NCI-H2081 (cell line): Measurements from ENCODE around the gene PKMYT1.
"Not testable (repeated sequence)": the region's sequence is repeated elsewhere in the genome, so short reads cannot be mapped to it uniquely, and the experiment has no call there.

Experiments used
- DNase-seq, 2 experiments: peaks; one replicate each; lab custom pipeline; 2025; lab: John Stamatoyannopoulos, UW

Gene PKMYT1

DNA sequence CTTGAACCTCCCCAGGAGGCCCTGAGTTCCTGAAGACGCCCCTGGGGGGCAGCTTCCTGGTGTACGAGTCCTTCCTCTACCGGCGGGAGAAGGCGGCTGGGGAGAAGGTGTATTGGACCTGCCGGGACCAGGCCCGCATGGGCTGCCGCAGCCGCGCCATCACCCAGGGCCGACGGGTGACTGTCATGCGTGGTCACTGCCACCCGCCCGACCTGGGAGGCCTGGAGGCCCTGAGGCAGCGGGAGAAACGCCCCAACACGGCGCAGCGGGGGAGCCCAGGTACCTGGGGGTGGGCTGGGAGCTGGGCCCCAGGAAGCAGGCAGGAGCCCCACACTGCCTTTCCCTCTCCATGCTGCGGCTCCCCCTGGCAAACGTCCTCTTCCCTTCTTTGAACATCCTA is 46.5 kb downstream of the PKMYT1 start:
- DNase-seq, result no peak

- no peak for DNase-seq
These were observed 47.1 kb downstream of the PKMYT1 start for GRCh38 chr16:2933136-2933535.

- DNase-seq, result not testable (repeated sequence)
These were observed 48.9 kb downstream of the PKMYT1 start for GRCh38 chr16:2931231-2931914.

GRCh38 chr16:2930236-2930635 is 50.0 kb downstream of the PKMYT1 start:
- DNase-seq, result no peak

DNA sequence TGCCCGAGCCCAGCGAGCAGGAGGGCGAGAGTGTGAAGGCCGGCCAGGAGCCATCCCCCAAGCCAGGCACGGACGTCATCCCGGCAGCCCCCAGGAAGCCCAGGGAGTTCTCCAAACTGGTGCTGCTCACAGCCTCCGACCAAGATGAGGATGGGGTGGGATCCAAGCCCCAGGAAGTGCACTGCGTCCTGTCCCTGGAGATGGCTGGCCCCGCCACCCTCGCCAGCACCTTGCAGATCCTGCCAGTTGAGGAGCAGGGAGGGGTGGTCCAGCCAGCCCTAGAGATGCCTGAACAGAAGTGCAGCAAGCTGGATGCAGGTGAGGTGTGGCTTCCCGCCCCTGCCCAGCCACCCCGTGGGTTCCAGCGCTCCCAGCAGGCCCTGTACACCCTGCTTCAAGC is 50.6 kb downstream of the PKMYT1 start:
- no peak for DNase-seq

GRCh38 chr16:2928796-2929195 is 51.5 kb downstream of the PKMYT1 start:
- DNase-seq, result no peak

- not testable (repeated sequence) for DNase-seq
These were observed 52.1 kb downstream of the PKMYT1 start for GRCh38 chr16:2928151-2928550.

DNA sequence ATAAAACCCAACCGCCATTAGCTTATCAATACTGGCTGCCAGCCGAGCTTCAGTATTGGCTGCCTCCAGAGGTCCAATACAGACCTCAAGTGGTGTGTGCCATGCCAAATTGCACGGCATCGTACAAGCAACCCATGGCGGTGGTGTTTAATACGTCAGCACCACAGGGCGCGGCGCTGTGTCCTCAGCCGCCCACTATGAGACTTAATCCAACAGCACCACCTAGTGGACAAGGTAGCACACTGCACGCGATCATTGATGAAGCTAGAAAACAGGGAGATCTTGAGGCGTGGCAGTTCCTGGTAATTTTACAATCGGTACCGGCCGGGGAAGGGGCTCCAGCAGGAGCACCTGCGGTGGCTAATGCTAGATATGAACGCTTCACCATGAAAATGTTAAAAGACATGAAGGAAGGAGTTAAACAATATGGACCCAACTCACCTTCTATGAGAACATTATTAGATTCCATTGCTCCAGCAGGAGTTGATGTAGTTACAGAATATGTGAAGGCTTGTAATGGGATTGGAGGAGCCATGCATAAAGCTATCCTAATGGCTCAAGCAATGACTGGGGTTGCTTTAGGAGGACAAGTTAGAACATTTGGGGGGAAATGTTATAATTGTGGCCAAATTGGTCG is 53.1 kb downstream of the PKMYT1 start:
- peak; percentile 82 to 91 for DNase-seq

- no peak for DNase-seq
These were observed 53.6 kb downstream of the PKMYT1 start for GRCh38 chr16:2926650-2926999.

DNA sequence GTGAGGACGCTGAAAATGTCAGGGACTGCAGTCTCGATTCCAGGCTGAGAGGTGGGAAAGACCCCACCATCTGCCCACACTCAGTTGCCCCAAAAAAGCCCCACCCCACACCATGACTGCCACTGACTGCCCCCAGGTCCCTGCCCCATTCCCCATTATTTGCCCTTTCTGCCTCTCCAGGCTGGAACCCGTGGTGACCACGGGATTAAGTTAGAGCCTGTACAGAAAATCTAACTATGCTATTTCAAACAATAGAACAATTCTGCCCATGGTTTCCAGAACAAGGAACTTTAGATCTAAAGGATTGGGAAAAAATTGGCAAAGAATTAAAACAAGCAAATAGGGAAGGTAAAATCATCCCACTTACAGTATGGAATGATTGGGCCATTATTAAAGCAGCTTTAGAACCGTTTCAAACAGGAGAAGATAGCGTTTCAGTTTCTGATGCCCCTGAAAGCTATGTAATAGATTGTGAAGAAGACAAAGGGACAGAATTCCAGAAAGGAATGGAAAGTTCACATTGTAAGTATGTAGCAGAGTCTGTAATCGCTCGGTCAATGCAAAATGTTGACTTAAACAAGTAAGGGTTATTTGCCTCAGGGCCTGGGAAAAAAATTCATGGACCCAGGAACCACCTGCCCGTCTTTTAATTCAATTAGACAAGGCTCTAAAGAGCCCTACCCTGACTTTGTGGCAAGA is 54.1 kb downstream of the PKMYT1 start:
- no peak for DNase-seq

- DNase-seq, result no peak
These were observed 55.1 kb downstream of the PKMYT1 start for GRCh38 chr16:2924901-2925755.

DNA sequence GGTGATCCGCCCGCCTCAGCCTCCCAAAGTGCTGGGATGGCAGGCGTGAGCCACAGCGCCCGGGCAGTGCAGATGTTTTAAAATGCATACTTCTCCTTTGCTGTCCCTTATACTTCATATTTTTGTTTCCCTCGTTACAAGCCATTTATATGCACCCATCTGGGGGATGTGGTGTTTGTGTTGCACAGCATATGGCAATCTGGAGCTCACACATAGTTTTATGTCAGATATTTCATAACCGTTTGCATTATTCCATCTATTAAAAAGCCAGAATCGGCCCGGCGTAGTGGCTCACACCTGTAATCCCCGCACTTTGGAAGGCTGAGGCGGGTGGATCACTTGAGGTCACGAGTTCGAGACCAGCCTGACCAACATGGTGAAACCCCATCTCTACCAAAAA is 56.8 kb downstream of the PKMYT1 start:
- no peak for DNase-seq
